PC-3 (cell line): ENCODE data around the gene CD28.

ENCODE experiments used
- EZH2 ChIP-seq: fragments of 300-600 bp; sonication (generic); IDR thresholded peaks from one replicate; pipeline ENCODE4 v1.6.1; 2017; ENCODE audit warnings: antibody characterized with exemption, mild to moderate bottlenecking, low read length; ENCODE audit not compliant: unreplicated experiment
- TF ChIP-seq, protein P1 (sequence below): fragments of 300-600 bp; sonication (generic); conservative IDR thresholded peaks from 2 replicates; pipeline ENCODE4 v1.5.1; 2017; ENCODE audit warnings: antibody characterized with exemption, low read depth, mild to moderate bottlenecking, low read length

DNA sequence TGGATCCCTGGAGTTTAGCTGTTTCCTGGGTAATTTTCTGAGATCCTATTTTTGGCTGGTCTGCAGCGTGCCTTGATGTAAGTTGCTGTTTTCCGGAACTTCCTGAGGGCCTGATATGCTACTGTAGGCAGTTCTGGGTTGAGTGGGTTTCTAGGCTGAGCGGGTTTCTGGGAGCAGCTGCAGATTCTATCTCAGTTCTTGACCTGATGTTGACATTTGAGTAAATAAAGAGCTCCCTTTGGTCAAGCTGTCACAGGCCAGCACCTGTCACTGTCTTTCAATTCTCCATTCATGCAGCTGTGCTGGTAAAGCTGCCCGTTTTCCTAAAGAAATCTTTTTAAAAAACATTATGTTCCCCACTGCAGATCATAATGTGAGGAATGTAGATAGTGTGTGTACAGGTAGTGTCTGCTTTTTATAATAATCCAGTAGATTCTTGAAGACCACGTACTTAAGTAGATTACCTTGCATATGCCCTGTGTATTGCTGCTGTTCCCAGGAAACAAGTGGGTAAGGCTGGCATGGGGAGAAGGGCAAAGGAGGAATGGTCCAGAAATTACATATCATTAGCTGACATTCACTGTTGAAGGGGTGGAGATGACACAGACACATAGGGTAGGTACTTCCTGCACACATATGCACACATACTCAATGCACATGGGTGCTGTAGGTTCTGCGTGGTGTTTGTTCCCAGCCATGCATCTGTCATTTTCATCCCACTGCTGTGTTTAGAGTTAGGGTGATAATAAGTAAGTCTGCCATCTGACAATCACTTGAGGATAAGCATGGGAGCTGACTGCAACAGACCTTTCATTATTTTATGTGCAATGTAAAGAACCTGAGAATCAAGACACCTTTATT, 25.9 kb downstream of the CD28 start:
- TF ChIP-seq, protein P1, sequence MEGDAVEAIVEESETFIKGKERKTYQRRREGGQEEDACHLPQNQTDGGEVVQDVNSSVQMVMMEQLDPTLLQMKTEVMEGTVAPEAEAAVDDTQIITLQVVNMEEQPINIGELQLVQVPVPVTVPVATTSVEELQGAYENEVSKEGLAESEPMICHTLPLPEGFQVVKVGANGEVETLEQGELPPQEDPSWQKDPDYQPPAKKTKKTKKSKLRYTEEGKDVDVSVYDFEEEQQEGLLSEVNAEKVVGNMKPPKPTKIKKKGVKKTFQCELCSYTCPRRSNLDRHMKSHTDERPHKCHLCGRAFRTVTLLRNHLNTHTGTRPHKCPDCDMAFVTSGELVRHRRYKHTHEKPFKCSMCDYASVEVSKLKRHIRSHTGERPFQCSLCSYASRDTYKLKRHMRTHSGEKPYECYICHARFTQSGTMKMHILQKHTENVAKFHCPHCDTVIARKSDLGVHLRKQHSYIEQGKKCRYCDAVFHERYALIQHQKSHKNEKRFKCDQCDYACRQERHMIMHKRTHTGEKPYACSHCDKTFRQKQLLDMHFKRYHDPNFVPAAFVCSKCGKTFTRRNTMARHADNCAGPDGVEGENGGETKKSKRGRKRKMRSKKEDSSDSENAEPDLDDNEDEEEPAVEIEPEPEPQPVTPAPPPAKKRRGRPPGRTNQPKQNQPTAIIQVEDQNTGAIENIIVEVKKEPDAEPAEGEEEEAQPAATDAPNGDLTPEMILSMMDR, result no peak
- TF ChIP-seq EZH2, result no peak
